Endothelial cell of umbilical vein (primary cell): Measurements from ENCODE around the gene PDIA4. TPM values are rescaled to one million over a fixed set of nuclear protein-coding genes. Genes with fewer than 3 reads are reported as not detected.

Experiments used
- BruUV-seq: library from RNA; stranded (reverse); fragments of 400-500 nt; replicated peaks from 2 replicates; lab custom pipeline; 2021; lab: Mats Ljungman, UMichigan
- CTCF ChIA-PET: fragments of 300-600, 350-600 bp; sonication (Branson Sonifier 250); formaldehyde crosslinking; loops from one replicate; lab custom pipeline; 2021; ENCODE audit warnings: antibody characterized with exemption, inconsistent platforms; lab: Charles Lee
- POLR2A ChIA-PET: fragments of 300-600, 350-600 bp; sonication (Branson Sonifier 250); formaldehyde crosslinking; loops from one replicate; lab custom pipeline; 2021; ENCODE audit warnings: antibody characterized with exemption, inconsistent platforms; lab: Charles Lee
- DNase-seq: peaks from one replicate; pipeline ENCODE4 v3.0.0-alpha.2; 2011; ENCODE audit warnings: low read depth, low spot score
- FAIRE-seq: peaks from 2 replicates; lab custom pipeline; 2011; peaks lifted over from hg19 to GRCh38; lab: Jason Lieb, UNC
- H2AFZ ChIP-seq: 2 replicates; pipeline ENCODE4 v1.6.0; 2012; ENCODE audit warnings: low read depth, low read length, control low read depth, inconsistent platforms
- H3K27ac ChIP-seq: 2 replicates; pipeline ENCODE4 v1.5.1; 2011; ENCODE audit warnings: low read depth, mild to moderate bottlenecking, control low read depth, low read length, moderate library complexity; ENCODE audit not compliant: insufficient read depth
- H3K27me3 ChIP-seq, 2 experiments: 2 replicates each; pipeline versions ENCODE4 v1.6.0 to v1.6.1; 2011; ENCODE audit warnings: low read length in 2 of 2, mixed read lengths in 1 of 2; ENCODE audit not compliant: control insufficient read depth in 2 of 2, insufficient read depth in 2 of 2
- H3K36me3 ChIP-seq, 2 experiments: 2 replicates in 1 of 2; 3 replicates in 1 of 2; pipeline ENCODE4 v1.5.1; 2011; ENCODE audit warnings: low read length in 2 of 2, mild to moderate bottlenecking in 1 of 2, moderate library complexity in 1 of 2; ENCODE audit not compliant: control insufficient read depth in 2 of 2, insufficient read depth in 2 of 2; ENCODE audit errors: extremely low read depth in 1 of 2
- H3K4me1 ChIP-seq: 3 replicates; pipeline ENCODE4 v1.5.1; 2011; ENCODE audit warnings: mild to moderate bottlenecking, low read length; ENCODE audit not compliant: control insufficient read depth, insufficient read depth; ENCODE audit errors: extremely low read depth
- H3K4me2 ChIP-seq: 2 replicates; pipeline ENCODE4 v1.6.1; 2011; ENCODE audit warnings: low read length, control low read depth, mixed read lengths; ENCODE audit not compliant: insufficient read depth
- H3K4me3 ChIP-seq, 3 experiments: fragments of 200-600 bp in 1 of 3; sonication (generic), shearing (Covaris generic) in 1 of 3; replicated peaks in 1 of 3; 2 replicates each; pipeline ENCODE4 v1.5.1; 2011 to 2016; ENCODE audit warnings: control low read depth in 3 of 3, low read length in 3 of 3, mild to moderate bottlenecking in 2 of 3, inconsistent platforms in 1 of 3, low read depth in 1 of 3, moderate library complexity in 1 of 3; ENCODE audit not compliant: insufficient read depth in 1 of 3
- H3K79me2 ChIP-seq: 2 replicates; pipeline ENCODE4 v1.6.0; 2012; ENCODE audit warnings: low read length, inconsistent platforms; ENCODE audit not compliant: control insufficient read depth, insufficient read depth
- H3K9ac ChIP-seq: replicated peaks from 2 replicates; pipeline ENCODE3; 2011; ENCODE audit warnings: low read length, control low read depth; ENCODE audit not compliant: insufficient read depth; ENCODE audit errors: extremely low read depth
- H3K9me1 ChIP-seq: replicated peaks from 3 replicates; pipeline ENCODE4 v1.6.0; 2011; ENCODE audit warnings: mild to moderate bottlenecking, low read length; ENCODE audit not compliant: control insufficient read depth, insufficient read depth; ENCODE audit errors: extremely low read depth
- H3K9me3 ChIP-seq: replicated peaks from 2 replicates; pipeline ENCODE4 v1.5.1; 2012; ENCODE audit warnings: low read length, inconsistent platforms; ENCODE audit not compliant: control insufficient read depth, insufficient read depth
- H4K20me1 ChIP-seq: replicated peaks from 2 replicates; pipeline ENCODE3; 2011; ENCODE audit warnings: mild to moderate bottlenecking, low read length; ENCODE audit not compliant: control insufficient read depth, insufficient read depth; ENCODE audit errors: extremely low read depth
- EZH2 ChIP-seq: IDR thresholded peaks from 2 replicates; pipeline ENCODE4 v1.6.1; 2012; ENCODE audit warnings: borderline replicate concordance, low read depth, mild to moderate bottlenecking, moderate library complexity, low read length, inconsistent platforms; ENCODE audit not compliant: severe bottlenecking
- FOS ChIP-seq: IDR thresholded peaks from 2 replicates; pipeline ENCODE4 v1.6.1; 2011; ENCODE audit warnings: mild to moderate bottlenecking, low read length, moderate library complexity, borderline replicate concordance; ENCODE audit not compliant: insufficient read depth
- GATA2 ChIP-seq: IDR thresholded peaks from 2 replicates; pipeline ENCODE4 v1.7.0; 2011; ENCODE audit warnings: low read depth, mild to moderate bottlenecking, moderate library complexity, mixed read lengths, low read length; ENCODE audit not compliant: insufficient read length, insufficient read depth
- JUN ChIP-seq: IDR thresholded peaks from 2 replicates; pipeline ENCODE4 v1.6.1; 2011; ENCODE audit warnings: borderline replicate concordance, low read depth; ENCODE audit not compliant: insufficient read length, insufficient read depth
- MYC ChIP-seq: IDR thresholded peaks from one replicate; pipeline ENCODE4 v1.6.1; 2011; ENCODE audit warnings: mild to moderate bottlenecking, low read depth, low read length
- POLR2A ChIP-seq: IDR thresholded peaks from 2 replicates; pipeline ENCODE4 v1.6.1; 2012; ENCODE audit warnings: low read depth, mild to moderate bottlenecking, control low read depth, low read length
- POLR2AphosphoS5 ChIP-seq: IDR thresholded peaks from 2 replicates; pipeline ENCODE4 v1.6.1; 2012; ENCODE audit warnings: low read depth, mild to moderate bottlenecking, control low read depth, low read length, moderate library complexity; ENCODE audit not compliant: insufficient read depth
- dilution Hi-C: fragments of 300-500 bp; cut with MboI; formaldehyde crosslinking; loops from one replicate; pipeline ENCODE4 v1.15.0; 2019; ENCODE audit warnings: low sequenced_read_pairs; ENCODE audit not compliant: extremely low pct_ligation_motif_present
- intact Hi-C: fragments of 100-400 bp; cut with micrococcal nuclease; formaldehyde crosslinking; loops from one replicate; pipeline ENCODE4 v1.10.0; 2022
- polyA plus RNA-seq, 4 experiments: library from polyadenylated mRNA; depleted of rRNA in 3 of 4; stranded (reverse) in 3 of 4; unstranded in 1 of 4; fragments of >200 nt; gene quantifications; 2 replicates each; pipeline versions ENCODE4 v1.2.1 to v1.2.3, GENCODE V29; 2011 to 2012; ENCODE audit warnings: missing spikeins in 1 of 4
- total RNA-seq: library from RNA; stranded (reverse); gene quantifications from 2 replicates; pipeline ENCODE4 v1.2.3, GENCODE V29; 2021
- TF ChIP-seq, protein P1 (sequence below), 2 donors: IDR thresholded peaks; 1 replicate in 1 of 2; 2 replicates in 1 of 2; pipeline ENCODE4 v1.5.1; 2011; ENCODE audit warnings: low read length in 2 of 2, mild to moderate bottlenecking in 2 of 2, moderate library complexity in 2 of 2, control low read depth in 1 of 2, inconsistent platforms in 1 of 2, low read depth in 1 of 2; ENCODE audit not compliant: insufficient read depth in 1 of 2; ENCODE audit errors: extremely low read depth in 1 of 2
- TF ChIP-seq, protein P2 (sequence below): IDR thresholded peaks from 2 replicates; pipeline ENCODE4 v1.6.1; 2011; ENCODE audit not compliant: insufficient read depth, insufficient read length

Gene PDIA4
- total and polyA plus RNA-seq, 2 donors (not counting 3 experiments of a cell fraction or from before 2014, with no cell fraction given): 217 to 308 TPM

- FAIRE-seq (no peak), DNase-seq (no peak)
- Histone ChIP-seq H3K79me2 (no peaks in the 10 kb centered on the region), H3K9ac (no peak overlapping the region), H4K20me1 (no peaks in the 10 kb centered on the region), H3K36me3 (peaks cover 16 to 77% of the 10 kb centered on the region in 2 experiments), H3K27ac (no peak overlapping the region), H3K9me1 (no peaks in the 10 kb centered on the region), H3K4me3 (no peak overlapping the region), H3K4me2 (no peak overlapping the region), H2AFZ (no peak overlapping the region), H3K27me3 (no peaks in the 10 kb centered on the region), H3K9me3 (no peaks in the 10 kb centered on the region), H3K4me1 (no peaks in the 10 kb centered on the region)
- CTCF ChIA-PET: interaction anchor here (2.1 kb wide), 1 partner anchor 57 kb away, joined by 10 read pairs; no protein-coding TSS in a partner anchor
- intact Hi-C loops: no loop called here
- dilution Hi-C loops: no loop called here
- POLR2A ChIA-PET: no interaction called here
- TF ChIP-seq EZH2 (no peak), FOS (no peak), JUN (no peak), GATA2 (no peak), POLR2A (no peak), MYC (no peak), POLR2AphosphoS5 (no peak)
- TF ChIP-seq, protein P1, sequence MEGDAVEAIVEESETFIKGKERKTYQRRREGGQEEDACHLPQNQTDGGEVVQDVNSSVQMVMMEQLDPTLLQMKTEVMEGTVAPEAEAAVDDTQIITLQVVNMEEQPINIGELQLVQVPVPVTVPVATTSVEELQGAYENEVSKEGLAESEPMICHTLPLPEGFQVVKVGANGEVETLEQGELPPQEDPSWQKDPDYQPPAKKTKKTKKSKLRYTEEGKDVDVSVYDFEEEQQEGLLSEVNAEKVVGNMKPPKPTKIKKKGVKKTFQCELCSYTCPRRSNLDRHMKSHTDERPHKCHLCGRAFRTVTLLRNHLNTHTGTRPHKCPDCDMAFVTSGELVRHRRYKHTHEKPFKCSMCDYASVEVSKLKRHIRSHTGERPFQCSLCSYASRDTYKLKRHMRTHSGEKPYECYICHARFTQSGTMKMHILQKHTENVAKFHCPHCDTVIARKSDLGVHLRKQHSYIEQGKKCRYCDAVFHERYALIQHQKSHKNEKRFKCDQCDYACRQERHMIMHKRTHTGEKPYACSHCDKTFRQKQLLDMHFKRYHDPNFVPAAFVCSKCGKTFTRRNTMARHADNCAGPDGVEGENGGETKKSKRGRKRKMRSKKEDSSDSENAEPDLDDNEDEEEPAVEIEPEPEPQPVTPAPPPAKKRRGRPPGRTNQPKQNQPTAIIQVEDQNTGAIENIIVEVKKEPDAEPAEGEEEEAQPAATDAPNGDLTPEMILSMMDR (IDR thresholded peaks at IDR 0.05; ENCODE audit: extremely low read depth in 1 of 2, insufficient read depth in 1 of 2, low read depth in 1 of 2, low read length in 2 of 2): no peak
- TF ChIP-seq, protein P2, sequence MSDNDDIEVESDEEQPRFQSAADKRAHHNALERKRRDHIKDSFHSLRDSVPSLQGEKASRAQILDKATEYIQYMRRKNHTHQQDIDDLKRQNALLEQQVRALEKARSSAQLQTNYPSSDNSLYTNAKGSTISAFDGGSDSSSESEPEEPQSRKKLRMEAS: no peak
- BruUV-seq: no TSS peak
Observed at GRCh38 chr7:149009527-149009926, 18.8 kb downstream of the PDIA4 start.
